Neural cell (in vitro differentiated cells): Measurements from ENCODE around the gene SAYSD1.

Experiments used
- EP300 ChIP-seq: fragments of 450-650 bp; conservative IDR thresholded peaks from 2 replicates; pipeline ENCODE4 v1.6.1; 2014; ENCODE audit warnings: antibody characterized with exemption, mild to moderate bottlenecking, moderate library complexity; ENCODE audit not compliant: poor library complexity, severe bottlenecking
- EZH2 ChIP-seq: fragments of 200-600, 300-800 bp; shearing (Covaris generic), sonication (generic); IDR thresholded peaks from 2 replicates; pipeline ENCODE4 v1.6.1; 2014; ENCODE audit warnings: antibody characterized with exemption, low read length, borderline replicate concordance, mild to moderate bottlenecking; ENCODE audit not compliant: insufficient read depth, poor library complexity, severe bottlenecking
- POLR2AphosphoS5 ChIP-seq: IDR thresholded peaks from 2 replicates; pipeline ENCODE4 v1.6.1; 2012
- RAD21 ChIP-seq: fragments of 450-650 bp; conservative IDR thresholded peaks from 2 replicates; pipeline ENCODE4 v1.6.1; 2014; ENCODE audit warnings: antibody characterized with exemption, mild to moderate bottlenecking, moderate library complexity
- SMC3 ChIP-seq: fragments of 450-650 bp; conservative IDR thresholded peaks from 2 replicates; pipeline ENCODE4 v1.6.1; 2014; ENCODE audit warnings: antibody characterized with exemption, mild to moderate bottlenecking, moderate library complexity; ENCODE audit not compliant: poor library complexity
- TAF1 ChIP-seq: IDR thresholded peaks from 2 replicates; pipeline ENCODE4 v1.6.1; 2012; ENCODE audit warnings: low read depth
- TF ChIP-seq, protein P1 (sequence below): fragments of 450-650 bp; IDR thresholded peaks from 2 replicates; pipeline ENCODE4 v1.5.1; 2014; ENCODE audit warnings: antibody characterized with exemption, mild to moderate bottlenecking, moderate library complexity; ENCODE audit not compliant: poor library complexity, severe bottlenecking
- TF ChIP-seq, protein P2 (sequence below): IDR thresholded peaks from 2 replicates; pipeline ENCODE4 v1.6.1; 2012; ENCODE audit warnings: borderline replicate concordance

DNA sequence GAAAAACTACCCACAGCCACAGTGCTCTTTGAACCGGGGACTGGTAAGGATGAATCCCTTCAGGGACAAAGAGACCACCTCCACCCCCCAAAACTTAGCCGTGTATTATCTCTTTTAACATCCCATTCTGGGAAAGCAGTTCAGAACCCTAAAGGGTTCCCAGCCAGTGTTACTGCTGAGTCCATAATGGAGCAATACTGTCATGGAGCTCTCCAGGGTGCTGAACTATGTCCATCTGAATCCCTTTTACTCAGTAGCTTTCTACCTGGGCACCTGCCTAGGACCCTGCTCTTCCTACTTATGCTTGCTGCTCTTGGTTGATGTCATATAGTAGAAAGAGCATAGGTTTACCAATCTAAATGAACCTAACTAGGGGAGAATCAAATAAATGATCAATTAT lies 22.3 kb upstream of the SAYSD1 start:
- TF ChIP-seq, protein P1, sequence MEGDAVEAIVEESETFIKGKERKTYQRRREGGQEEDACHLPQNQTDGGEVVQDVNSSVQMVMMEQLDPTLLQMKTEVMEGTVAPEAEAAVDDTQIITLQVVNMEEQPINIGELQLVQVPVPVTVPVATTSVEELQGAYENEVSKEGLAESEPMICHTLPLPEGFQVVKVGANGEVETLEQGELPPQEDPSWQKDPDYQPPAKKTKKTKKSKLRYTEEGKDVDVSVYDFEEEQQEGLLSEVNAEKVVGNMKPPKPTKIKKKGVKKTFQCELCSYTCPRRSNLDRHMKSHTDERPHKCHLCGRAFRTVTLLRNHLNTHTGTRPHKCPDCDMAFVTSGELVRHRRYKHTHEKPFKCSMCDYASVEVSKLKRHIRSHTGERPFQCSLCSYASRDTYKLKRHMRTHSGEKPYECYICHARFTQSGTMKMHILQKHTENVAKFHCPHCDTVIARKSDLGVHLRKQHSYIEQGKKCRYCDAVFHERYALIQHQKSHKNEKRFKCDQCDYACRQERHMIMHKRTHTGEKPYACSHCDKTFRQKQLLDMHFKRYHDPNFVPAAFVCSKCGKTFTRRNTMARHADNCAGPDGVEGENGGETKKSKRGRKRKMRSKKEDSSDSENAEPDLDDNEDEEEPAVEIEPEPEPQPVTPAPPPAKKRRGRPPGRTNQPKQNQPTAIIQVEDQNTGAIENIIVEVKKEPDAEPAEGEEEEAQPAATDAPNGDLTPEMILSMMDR = no peak
- TF ChIP-seq POLR2AphosphoS5 (no peak), EP300 (no peak), TAF1 (no peak), RAD21 (no peak), SMC3 (no peak), EZH2 (no peak)
- TF ChIP-seq, protein P2, sequence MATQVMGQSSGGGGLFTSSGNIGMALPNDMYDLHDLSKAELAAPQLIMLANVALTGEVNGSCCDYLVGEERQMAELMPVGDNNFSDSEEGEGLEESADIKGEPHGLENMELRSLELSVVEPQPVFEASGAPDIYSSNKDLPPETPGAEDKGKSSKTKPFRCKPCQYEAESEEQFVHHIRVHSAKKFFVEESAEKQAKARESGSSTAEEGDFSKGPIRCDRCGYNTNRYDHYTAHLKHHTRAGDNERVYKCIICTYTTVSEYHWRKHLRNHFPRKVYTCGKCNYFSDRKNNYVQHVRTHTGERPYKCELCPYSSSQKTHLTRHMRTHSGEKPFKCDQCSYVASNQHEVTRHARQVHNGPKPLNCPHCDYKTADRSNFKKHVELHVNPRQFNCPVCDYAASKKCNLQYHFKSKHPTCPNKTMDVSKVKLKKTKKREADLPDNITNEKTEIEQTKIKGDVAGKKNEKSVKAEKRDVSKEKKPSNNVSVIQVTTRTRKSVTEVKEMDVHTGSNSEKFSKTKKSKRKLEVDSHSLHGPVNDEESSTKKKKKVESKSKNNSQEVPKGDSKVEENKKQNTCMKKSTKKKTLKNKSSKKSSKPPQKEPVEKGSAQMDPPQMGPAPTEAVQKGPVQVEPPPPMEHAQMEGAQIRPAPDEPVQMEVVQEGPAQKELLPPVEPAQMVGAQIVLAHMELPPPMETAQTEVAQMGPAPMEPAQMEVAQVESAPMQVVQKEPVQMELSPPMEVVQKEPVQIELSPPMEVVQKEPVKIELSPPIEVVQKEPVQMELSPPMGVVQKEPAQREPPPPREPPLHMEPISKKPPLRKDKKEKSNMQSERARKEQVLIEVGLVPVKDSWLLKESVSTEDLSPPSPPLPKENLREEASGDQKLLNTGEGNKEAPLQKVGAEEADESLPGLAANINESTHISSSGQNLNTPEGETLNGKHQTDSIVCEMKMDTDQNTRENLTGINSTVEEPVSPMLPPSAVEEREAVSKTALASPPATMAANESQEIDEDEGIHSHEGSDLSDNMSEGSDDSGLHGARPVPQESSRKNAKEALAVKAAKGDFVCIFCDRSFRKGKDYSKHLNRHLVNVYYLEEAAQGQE = no peak
